SKM-1 (cell line): ENCODE results near the gene TMEM107.
"Not testable (repeated sequence)": the region's sequence is repeated elsewhere in the genome, so short reads cannot be mapped to it uniquely, and the experiment has no call there.

Experiments
- DNase-seq: peaks from one replicate; lab custom pipeline; 2025; ENCODE audit not compliant: unreplicated experiment; lab: John Stamatoyannopoulos, UW

Gene TMEM107

DNA sequence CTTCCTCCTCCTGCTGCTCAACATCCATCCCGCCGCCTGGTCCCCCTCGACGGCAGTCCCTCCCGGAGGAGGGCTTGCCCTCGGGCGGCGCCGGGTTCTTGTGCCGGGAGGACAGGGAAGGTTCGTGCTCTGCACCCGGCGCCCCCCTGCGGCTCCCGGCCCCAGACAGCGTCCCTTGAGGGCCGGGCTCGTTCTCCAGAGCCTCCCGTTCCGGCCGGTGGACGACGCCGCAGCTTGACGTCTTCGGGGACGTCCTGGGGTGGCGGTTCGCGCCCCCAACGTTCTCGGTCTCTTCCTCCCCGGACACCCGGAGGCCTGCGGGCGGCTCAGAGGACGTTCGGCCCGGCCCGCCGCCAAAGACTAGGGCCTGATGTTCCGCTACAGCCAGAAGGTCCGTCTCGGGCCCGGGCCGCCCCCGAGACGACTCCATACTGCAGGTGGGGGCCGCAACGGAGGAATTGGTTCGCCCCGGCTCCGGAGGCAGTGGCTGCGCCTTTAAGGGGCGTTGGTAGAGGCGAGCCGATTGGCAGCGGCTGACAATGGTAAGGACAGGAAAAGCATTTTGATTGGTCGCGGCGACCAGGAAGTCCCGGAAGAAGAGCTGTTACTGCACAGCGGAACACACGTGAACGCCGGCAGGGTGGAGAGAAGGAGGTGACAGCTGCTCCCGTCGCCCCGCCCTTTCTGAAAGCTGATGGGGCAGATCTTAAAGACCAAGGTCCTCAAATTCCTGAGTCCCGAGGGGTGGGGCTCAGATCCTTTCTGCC lies 13.7 kb upstream of the TMEM107 start, which contains the start of gene BORCS6:
BORCS6 (minus strand) TSS at position 470 of the 767 bp plus-strand sequence; CDS start at position 430, 40 bp downstream.
- peak; percentile 76 for DNase-seq

- DNase-seq, result no peak
Measured at GRCh38 chr17:8189041-8189710, 13.0 kb upstream of the TMEM107 start.

DNA sequence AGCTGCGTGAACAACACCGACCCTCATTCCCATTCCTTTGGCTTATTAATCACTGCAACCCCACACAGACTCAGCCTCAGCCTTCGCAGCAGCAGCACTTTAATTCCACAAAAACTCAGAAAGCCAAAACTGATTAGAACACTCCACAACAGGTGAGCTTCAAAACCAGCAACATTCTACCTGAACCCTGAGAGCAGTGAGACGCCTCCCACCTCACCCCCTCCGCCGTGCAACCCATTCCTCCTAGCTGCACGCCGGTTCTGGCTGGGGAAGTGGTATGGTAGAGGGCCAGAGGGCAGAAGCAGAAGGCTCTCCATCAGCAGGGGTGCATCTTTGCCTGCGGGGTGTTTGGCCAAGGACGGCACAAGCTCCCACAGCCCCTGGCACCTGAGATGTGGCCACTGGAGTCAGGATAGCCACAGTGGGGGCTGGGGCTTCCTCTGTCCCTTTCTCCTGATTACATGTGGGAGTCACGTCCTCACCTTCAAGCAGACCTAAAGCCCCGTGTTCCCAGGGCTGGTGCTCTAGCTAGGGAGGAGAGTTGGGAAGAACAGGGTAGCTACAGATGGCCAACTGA lies 12.2 kb upstream of the TMEM107 start:
- DNase-seq, result no peak

- peak; percentile 72 for DNase-seq
Measured at GRCh38 chr17:8187517-8188262, 11.5 kb upstream of the TMEM107 start.

DNA sequence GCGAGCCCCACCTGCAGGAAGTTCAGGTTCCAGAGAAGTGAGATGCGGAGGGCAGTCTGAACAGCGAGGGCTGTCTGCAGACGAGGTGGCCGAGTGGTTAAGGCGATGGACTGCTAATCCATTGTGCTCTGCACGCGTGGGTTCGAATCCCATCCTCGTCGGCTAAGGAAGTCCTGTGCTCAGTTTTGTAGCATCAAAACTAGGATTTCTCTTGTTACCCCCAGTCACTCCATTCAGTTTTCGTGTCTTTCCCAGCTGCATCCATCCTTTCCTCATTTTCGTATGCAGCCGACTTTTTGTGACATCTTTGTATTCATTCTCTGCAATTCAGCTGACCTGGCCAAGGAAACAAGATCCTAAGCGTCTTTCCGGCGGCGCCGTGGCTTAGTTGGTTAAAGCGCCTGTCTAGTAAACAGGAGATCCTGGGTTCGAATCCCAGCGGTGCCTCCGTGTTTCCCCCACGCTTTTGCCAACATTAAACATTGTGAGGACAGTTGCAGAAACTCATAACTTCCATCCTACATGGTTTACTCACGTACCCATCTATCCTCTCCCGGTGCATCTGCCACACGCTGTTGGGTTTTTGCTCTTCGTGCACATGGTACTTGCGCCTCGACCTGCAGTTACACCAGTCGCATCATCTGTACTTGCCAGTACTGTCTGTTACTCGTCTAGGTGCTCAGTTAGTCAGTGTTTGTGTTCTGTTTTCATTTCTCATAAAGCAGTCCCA lies 10.8 kb upstream of the TMEM107 start:
- peak; percentile 51 for DNase-seq

GRCh38 chr17:8186446-8186786 lies 10.2 kb upstream of the TMEM107 start:
- DNase-seq, result no peak

DNA sequence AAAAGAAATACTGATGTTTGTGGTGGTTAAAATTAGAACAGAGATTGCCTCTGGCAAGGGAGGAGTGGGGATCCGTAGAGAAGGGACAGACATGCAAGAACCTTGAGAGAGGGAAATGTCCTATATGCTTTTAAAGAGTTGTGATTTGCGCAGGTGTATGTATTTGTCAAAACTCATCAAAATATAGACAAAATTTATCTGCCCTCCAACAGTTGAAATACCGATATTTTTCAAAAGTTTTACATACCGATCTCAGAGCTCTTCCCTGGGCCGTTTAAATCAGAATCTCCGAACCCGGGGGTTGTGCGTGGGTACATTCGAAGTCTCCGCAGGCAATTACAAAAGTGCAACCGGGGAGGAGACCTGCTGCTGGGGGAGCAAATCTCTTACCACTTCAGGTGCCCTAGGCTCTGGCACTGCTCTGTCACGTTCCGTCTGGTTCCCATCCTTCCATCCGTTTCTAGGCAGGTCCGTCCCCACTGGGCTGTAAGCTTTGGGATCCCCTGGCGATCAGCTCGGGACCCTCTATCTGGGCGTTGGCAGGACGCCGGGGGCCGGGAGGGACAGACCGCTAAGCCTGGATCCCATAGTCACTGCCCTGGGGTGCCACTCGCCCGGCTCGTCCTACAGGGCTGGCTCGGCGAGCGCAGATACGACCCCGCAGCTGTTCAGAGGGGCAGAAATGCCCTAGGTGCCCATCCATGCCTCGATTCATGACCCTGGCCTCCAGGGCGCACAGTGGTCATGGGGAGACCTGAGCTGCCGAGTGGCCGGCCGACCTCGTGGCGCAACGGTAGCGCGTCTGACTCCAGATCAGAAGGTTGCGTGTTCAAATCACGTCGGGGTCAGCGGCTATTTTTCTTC lies 9.6 kb upstream of the TMEM107 start:
- no peak for DNase-seq

DNA sequence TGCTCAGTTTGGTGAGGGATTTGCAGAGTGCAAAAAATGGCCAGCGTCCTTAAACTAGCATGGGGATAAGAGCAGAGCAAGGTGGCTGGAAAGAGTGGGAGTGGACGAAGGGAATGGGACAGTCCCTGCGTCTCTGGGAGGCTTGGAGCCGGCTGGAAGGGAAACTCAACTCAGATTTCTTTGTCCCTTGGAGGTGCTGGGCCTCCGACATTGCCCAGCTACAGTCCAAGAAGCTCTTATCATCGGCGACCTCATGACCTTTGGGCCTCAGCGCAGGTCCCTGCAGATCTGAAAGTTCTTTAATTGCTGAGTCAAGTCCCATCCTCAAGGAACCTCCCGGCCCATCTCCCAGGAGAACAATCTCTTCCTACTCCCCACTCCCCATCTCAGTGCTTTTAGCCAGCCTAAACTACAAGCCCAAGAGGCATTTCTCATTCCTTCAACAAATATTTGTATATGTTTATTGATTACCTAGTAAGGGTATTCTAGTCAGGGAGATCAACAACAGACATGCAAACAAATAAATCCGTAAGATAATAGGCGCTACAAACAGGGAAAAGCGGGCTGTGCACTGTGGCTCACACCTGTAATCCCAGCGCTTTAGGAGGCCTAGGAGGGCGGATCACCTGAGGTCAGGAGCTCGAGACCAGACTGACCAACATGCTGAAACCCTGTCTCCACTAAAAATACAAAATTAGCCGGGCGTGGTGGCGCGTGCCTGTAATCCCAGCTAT lies 985 bp upstream of the TMEM107 start:
- no peak for DNase-seq

DNA sequence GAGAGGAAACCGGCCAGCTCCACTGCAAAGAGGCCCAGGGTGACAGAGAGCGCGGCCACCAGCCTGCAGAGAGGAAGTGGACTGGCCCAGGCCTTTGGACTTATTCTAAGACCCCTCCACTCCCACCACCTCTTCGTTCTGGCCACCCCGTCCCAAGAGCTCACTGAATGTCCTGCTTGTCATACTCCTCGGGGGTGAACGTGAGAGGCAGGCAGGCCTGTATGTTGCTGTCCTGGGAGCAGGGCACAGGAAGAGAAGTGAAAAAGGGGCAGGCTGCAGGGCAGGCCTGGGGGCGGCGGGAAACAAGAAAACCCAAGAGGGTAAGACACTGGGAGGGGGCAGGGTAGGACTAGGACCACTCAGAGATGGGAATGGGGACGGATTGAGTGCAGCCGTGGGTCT lies 384 bp downstream of the TMEM107 start:
- DNase-seq, result no peak

DNA sequence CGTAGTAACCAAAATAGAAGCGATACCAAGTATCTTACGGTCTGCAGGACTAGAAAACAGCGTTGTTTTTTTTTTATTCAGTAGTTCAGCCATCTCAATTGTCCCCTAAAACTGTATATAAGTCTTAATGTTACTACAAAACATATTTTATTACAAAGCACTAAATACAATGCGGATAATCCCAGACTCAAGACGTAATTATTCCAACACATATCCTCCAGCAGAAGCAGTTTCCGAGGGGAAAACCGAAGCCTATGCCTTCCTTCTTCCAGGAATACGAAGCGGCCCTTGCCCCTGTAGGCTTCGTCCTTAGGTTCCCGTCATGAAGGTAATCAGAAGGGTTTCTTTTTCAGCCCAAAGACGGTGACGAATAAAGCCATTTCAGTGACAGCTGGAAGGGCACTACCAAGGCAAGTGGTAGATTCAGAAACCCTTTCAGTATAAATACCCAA lies 2.3 kb downstream of the TMEM107 start:
- no peak for DNase-seq

DNA sequence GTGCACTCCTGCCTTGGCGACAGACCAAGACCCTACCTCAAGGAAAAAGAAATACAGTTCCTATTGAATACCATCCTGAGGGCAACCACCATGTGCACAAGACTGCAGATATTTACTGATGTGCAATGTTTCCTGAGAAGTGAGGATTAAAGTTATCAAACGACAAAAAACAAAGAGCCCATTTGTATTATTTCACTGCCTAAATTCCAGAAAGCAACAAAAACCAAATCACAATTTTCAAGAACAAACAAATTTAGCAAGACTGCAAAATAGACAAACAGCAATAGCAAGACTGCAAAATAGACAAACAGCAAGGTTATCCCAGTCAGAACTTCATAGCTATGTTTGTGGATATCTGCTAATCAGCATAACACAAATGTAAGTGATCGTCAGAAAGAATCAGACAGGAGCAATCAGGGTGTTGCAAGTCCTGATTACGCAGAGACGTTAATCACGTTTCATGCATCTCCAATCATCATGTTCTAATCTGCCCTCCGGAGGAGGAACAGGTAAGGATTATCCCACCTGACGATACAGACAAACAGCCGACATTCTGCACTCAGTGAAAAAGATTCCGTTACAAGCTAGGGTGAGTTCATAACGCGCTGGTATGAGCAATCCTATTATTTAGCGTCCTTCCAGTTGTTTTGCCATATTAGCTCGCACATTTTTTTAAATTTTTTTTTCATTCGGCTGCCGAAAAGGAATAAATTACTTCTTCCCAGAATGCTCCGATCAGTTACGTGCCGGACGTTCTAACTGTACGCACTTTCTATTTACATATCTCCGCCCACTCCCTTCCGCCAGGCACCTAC lies 2.9 kb downstream of the TMEM107 start:
- peak; percentile 58 for DNase-seq

GRCh38 chr17:8170186-8170585 lies 6.0 kb downstream of the TMEM107 start:
- not testable (repeated sequence) for DNase-seq

DNA sequence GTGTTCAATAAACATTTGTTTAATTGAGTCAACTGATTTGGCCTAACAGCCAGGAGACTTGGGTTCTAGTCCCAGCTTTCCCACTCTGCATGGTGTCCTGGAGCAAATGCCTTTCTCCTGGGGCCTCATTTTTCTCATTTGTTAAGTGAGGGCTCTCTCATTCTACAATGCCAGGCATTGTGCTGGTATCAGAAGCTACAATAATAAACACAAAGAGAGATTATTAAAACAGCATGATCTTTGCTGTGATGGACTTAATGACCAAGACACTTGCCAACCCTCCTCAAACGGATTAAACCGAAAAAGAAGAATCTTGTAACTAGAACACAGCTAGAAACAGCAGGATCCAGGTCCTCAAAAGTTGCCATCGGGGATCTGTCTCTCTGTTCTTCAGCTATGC lies 8.7 kb downstream of the TMEM107 start:
- no peak for DNase-seq

DNA sequence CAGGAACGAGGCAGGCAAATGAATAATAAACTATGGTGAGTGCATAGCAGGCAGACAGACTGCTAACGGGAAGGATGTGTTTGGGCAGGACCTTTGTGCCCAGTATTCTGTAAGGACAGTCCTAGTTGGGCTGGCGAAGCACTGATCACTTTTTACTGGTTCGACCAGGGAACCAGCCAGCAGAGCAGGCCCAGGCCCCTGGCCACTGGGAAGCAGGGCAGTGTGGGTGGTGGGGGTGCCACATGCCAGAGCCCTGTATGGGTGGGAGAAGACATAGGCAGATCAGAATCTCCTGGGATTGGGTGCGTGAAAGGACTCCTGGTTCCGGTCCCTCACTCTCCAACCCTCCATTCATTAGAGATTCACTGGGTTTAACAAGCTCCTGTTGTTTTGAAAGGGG lies 9.4 kb downstream of the TMEM107 start:
- no peak for DNase-seq

GRCh38 chr17:8164815-8165131 lies 11.4 kb downstream of the TMEM107 start:
- no peak for DNase-seq

GRCh38 chr17:8163978-8164814 lies 12.0 kb downstream of the TMEM107 start:
- DNase-seq, result peak; percentile 25
